ENCODE results near the gene METTL9. TPM values are rescaled to one million over a fixed set of nuclear protein-coding genes. Genes with fewer than 3 reads are reported as not detected.

Gene METTL9
- total and polyA plus RNA-seq, 4 donors: 9.3 to 57.3 (median 17.2) TPM

DNA sequence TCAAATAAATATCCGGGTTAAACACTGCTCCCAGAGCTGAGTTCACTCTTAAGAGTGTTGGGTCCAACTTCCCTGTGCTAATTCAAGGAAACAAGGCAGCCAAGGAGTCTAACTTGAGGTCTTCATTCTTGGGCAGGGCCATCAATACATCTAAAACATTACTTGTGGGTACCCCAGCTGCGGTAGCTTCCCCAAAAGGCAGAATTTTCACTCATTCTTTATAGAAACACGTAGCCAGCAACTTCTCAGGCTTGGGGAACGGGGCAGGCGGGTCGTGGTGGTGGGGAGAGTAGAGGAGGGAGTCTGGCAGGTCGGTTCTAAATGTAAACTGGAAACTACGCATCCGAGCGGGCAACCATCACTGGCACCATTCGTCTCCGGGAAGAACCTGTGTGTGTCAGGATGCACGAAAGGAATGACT lies 666 bp upstream of the METTL9 start:
- no peak for DNase-seq (ENCODE audit: low spot score)
- TF ChIP-seq RXRA (IDR thresholded peaks at IDR 0.05): no peak
- TF ChIP-seq EGR1 (IDR thresholded peaks at IDR 0.05; ENCODE audit: low read depth in 2 of 2): no peak
- no peak for TF ChIP-seq JUND (IDR thresholded peaks at IDR 0.05)
- TF ChIP-seq, protein P1, sequence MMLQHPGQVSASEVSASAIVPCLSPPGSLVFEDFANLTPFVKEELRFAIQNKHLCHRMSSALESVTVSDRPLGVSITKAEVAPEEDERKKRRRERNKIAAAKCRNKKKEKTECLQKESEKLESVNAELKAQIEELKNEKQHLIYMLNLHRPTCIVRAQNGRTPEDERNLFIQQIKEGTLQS (IDR thresholded peaks at IDR 0.05): no peak
- no peak for TF ChIP-seq YY1 (IDR thresholded peaks at IDR 0.05)
- no peak for TF ChIP-seq TAF1 (conservative IDR thresholded peaks at IDR 0.05)
- no peak for TF ChIP-seq FOXA1 (IDR thresholded peaks at IDR 0.05)
- no peak for TF ChIP-seq NR2F2 (IDR thresholded peaks at IDR 0.05)
- no peak for TF ChIP-seq SP1 (IDR thresholded peaks at IDR 0.05)
- no peak for TF ChIP-seq RAD21 (IDR thresholded peaks at IDR 0.05)
- no peak for TF ChIP-seq GABPA (IDR thresholded peaks at IDR 0.05 in 1 of 2, conservative IDR thresholded peaks at IDR 0.05 in 1 of 2)
- TF ChIP-seq, protein P2, sequence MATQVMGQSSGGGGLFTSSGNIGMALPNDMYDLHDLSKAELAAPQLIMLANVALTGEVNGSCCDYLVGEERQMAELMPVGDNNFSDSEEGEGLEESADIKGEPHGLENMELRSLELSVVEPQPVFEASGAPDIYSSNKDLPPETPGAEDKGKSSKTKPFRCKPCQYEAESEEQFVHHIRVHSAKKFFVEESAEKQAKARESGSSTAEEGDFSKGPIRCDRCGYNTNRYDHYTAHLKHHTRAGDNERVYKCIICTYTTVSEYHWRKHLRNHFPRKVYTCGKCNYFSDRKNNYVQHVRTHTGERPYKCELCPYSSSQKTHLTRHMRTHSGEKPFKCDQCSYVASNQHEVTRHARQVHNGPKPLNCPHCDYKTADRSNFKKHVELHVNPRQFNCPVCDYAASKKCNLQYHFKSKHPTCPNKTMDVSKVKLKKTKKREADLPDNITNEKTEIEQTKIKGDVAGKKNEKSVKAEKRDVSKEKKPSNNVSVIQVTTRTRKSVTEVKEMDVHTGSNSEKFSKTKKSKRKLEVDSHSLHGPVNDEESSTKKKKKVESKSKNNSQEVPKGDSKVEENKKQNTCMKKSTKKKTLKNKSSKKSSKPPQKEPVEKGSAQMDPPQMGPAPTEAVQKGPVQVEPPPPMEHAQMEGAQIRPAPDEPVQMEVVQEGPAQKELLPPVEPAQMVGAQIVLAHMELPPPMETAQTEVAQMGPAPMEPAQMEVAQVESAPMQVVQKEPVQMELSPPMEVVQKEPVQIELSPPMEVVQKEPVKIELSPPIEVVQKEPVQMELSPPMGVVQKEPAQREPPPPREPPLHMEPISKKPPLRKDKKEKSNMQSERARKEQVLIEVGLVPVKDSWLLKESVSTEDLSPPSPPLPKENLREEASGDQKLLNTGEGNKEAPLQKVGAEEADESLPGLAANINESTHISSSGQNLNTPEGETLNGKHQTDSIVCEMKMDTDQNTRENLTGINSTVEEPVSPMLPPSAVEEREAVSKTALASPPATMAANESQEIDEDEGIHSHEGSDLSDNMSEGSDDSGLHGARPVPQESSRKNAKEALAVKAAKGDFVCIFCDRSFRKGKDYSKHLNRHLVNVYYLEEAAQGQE (IDR thresholded peaks at IDR 0.05): no peak
- TF ChIP-seq, protein P3, sequence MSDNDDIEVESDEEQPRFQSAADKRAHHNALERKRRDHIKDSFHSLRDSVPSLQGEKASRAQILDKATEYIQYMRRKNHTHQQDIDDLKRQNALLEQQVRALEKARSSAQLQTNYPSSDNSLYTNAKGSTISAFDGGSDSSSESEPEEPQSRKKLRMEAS (IDR thresholded peaks at IDR 0.05): no peak
- TF ChIP-seq FOXA2 (IDR thresholded peaks at IDR 0.05): no peak
- TF ChIP-seq HNF4G (IDR thresholded peaks at IDR 0.05): no peak
- TF ChIP-seq, protein P4, sequence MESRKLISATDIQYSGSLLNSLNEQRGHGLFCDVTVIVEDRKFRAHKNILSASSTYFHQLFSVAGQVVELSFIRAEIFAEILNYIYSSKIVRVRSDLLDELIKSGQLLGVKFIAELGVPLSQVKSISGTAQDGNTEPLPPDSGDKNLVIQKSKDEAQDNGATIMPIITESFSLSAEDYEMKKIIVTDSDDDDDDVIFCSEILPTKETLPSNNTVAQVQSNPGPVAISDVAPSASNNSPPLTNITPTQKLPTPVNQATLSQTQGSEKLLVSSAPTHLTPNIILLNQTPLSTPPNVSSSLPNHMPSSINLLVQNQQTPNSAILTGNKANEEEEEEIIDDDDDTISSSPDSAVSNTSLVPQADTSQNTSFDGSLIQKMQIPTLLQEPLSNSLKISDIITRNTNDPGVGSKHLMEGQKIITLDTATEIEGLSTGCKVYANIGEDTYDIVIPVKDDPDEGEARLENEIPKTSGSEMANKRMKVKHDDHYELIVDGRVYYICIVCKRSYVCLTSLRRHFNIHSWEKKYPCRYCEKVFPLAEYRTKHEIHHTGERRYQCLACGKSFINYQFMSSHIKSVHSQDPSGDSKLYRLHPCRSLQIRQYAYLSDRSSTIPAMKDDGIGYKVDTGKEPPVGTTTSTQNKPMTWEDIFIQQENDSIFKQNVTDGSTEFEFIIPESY (IDR thresholded peaks at IDR 0.05): no peak
- TF ChIP-seq HNF4A (conservative IDR thresholded peaks at IDR 0.05): no peak
- no peaks in the 10 kb centered on the region for H3K9me3 ChIP-seq (ENCODE audit: control insufficient read depth in 4 of 4, low read length in 3 of 4)
- H3K4me3 ChIP-seq (ENCODE audit: low read depth in 1 of 3, low read length in 3 of 3): peak overlapping the region; percentile 94 to 99 (median 98)
- WGBS: 2% methylated on average over 13 of the region's 13 CpGs
- H3K27me3 ChIP-seq (ENCODE audit: control insufficient read depth in 4 of 4, insufficient read depth in 4 of 4, low read length in 3 of 4): no peaks in the 10 kb centered on the region
- H3K36me3 ChIP-seq (ENCODE audit: control insufficient read depth in 4 of 4, insufficient read depth in 3 of 4, low read depth in 1 of 4, low read length in 3 of 4): no peaks in the 10 kb centered on the region
- H3K4me1 ChIP-seq (ENCODE audit: control insufficient read depth in 4 of 4, insufficient read depth in 4 of 4, low read length in 3 of 4): peaks cover 3 to 22% (median 10%) of the 10 kb centered on the region in 4 donors
- H3K27ac ChIP-seq (ENCODE audit: low read depth in 1 of 2, low read length in 2 of 2): peak overlapping the region; percentile 90 to 93
- peak overlapping the region; percentile 79 to 98 for H3K9ac ChIP-seq (ENCODE audit: low read depth in 1 of 2, low read length in 2 of 2)

DNA sequence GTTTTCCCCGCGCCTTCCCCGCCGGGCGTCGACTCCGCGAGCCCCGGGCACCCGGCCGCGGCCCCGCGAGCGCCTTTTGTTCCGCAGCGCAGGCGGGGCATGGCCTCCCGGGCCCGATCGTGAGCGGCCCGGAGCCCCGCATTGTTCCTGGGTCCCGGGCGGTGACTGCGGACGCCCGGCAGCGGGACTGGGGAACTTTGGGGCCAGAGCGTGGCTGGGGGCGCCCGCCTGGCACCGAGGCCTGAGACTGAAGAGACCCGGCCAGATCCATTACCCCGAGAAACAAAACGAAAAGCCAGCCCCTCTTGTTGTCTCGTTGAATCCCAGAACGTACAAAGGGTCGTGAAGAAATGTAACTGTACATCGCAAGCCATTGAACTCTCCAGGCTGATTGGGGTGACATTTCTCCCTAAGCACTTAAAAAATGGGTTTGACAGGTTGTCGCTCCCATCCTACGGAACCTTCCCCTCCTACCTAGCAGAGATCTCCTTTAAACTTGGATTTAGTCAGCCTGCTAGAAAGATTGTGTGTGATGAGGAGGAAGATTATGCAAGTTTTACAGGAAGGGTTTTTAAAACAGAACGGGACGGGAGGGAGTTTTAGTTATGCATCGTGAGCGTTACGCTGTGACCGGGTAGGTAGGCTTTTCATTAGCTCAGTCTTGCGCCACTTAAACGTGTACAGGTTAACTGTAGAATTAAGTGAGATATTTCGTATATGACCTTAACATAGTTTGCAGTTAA lies 825 bp downstream of the METTL9 start:
- no peaks in the 10 kb centered on the region for H3K9me3 ChIP-seq (ENCODE audit: control insufficient read depth in 4 of 4, low read length in 3 of 4)
- H3K27ac ChIP-seq (ENCODE audit: low read depth in 1 of 2, low read length in 2 of 2): peak overlapping the region; percentile 90 to 93
- DNase-seq (ENCODE audit: low spot score): peak; percentile 52
- under 1% methylated on average over 52 of the region's 52 CpGs for WGBS
- no peaks in the 10 kb centered on the region for H3K27me3 ChIP-seq (ENCODE audit: control insufficient read depth in 4 of 4, insufficient read depth in 4 of 4, low read length in 3 of 4)
- H3K9ac ChIP-seq (ENCODE audit: low read depth in 1 of 2, low read length in 2 of 2): peak overlapping the region; percentile 79 to 87
- TF ChIP-seq HNF4G (IDR thresholded peaks at IDR 0.05) (no peak), FOXA2 (IDR thresholded peaks at IDR 0.05) (no peak)
- H3K36me3 ChIP-seq (ENCODE audit: control insufficient read depth in 4 of 4, insufficient read depth in 3 of 4, low read depth in 1 of 4, low read length in 3 of 4): no peaks in the 10 kb centered on the region
- H3K4me3 ChIP-seq (ENCODE audit: low read depth in 1 of 3, low read length in 3 of 3): peak overlapping the region; percentile 94 to 99 (median 98)
- peaks cover 3 to 22% (median 10%) of the 10 kb centered on the region in 4 donors for H3K4me1 ChIP-seq (ENCODE audit: control insufficient read depth in 4 of 4, insufficient read depth in 4 of 4, low read length in 3 of 4)
